H9 (cell line): ENCODE measurements around the gene ME3. TPM values are rescaled to one million over a fixed set of nuclear protein-coding genes. Genes with fewer than 3 reads are reported as not detected.

Experiments used
- DNase-seq: peaks from one replicate; pipeline ENCODE4 v3.0.0-alpha.2; 2017
- H2AFZ ChIP-seq: one replicate; pipeline ENCODE4 v1.6.1; 2013; ENCODE audit warnings: mild to moderate bottlenecking, low read length, control low read depth, moderate library complexity
- H2AK5ac ChIP-seq: 2 replicates; pipeline ENCODE4 v1.6.1; 2013; ENCODE audit warnings: low read length, control low read depth, mixed read lengths; ENCODE audit not compliant: insufficient read length
- H2BK120ac ChIP-seq: one replicate; pipeline ENCODE4 v1.6.1; 2013; ENCODE audit warnings: low read depth, mild to moderate bottlenecking, low read length, control low read depth, inconsistent platforms; ENCODE audit not compliant: poor library complexity, severe bottlenecking
- H2BK12ac ChIP-seq: 2 replicates; pipeline ENCODE4 v1.6.1; 2013; ENCODE audit warnings: low read length, control low read depth, mixed read lengths, low read depth; ENCODE audit not compliant: insufficient read length
- H2BK15ac ChIP-seq: 2 replicates; pipeline ENCODE4 v1.6.1; 2013; ENCODE audit warnings: low read depth, low read length, control low read depth
- H2BK20ac ChIP-seq: one replicate; pipeline ENCODE4 v1.6.1; 2013; ENCODE audit warnings: low read depth, mild to moderate bottlenecking, low read length, control low read depth, inconsistent platforms; ENCODE audit not compliant: poor library complexity, severe bottlenecking
- H2BK5ac ChIP-seq: 2 replicates; pipeline ENCODE4 v1.6.1; 2013; ENCODE audit warnings: low read length, control low read depth, mixed read lengths; ENCODE audit not compliant: insufficient read length
- H3K14ac ChIP-seq: 2 replicates; pipeline ENCODE4 v1.6.1; 2013; ENCODE audit warnings: low read length, control low read depth; ENCODE audit not compliant: insufficient read depth
- H3K18ac ChIP-seq: 2 replicates; pipeline ENCODE4 v1.6.1; 2013; ENCODE audit warnings: low read depth, mild to moderate bottlenecking, mixed read lengths, low read length, control low read depth; ENCODE audit not compliant: insufficient read length
- H3K23ac ChIP-seq: 2 replicates; pipeline ENCODE4 v1.6.1; 2013; ENCODE audit warnings: low read length, control low read depth, mixed read lengths, low read depth; ENCODE audit not compliant: insufficient read length
- H3K23me2 ChIP-seq: 2 replicates; pipeline ENCODE4 v1.6.1; 2013; ENCODE audit warnings: low read depth, mild to moderate bottlenecking, mixed read lengths, low read length, control low read depth; ENCODE audit not compliant: insufficient read length, poor library complexity, severe bottlenecking
- H3K27ac ChIP-seq: 2 replicates; pipeline ENCODE4 v1.5.1; 2013; ENCODE audit warnings: low read length, control low read depth, mixed read lengths, low read depth; ENCODE audit not compliant: insufficient read length
- H3K27me3 ChIP-seq: 2 replicates; pipeline ENCODE4 v1.6.1; 2013; ENCODE audit warnings: low read length, control low read depth, inconsistent platforms; ENCODE audit not compliant: insufficient read depth
- H3K4ac ChIP-seq: 2 replicates; pipeline ENCODE4 v1.6.1; 2013; ENCODE audit warnings: low read depth, mild to moderate bottlenecking, control low read depth, inconsistent platforms, low read length, moderate library complexity
- H3K4me1 ChIP-seq: 2 replicates; pipeline ENCODE4 v1.6.1; 2013; ENCODE audit warnings: low read length, control low read depth, inconsistent platforms; ENCODE audit not compliant: insufficient read depth
- H3K4me2 ChIP-seq: 2 replicates; pipeline ENCODE4 v1.6.1; 2013; ENCODE audit warnings: low read length, control low read depth, mixed read lengths; ENCODE audit not compliant: insufficient read length, insufficient read depth
- H3K56ac ChIP-seq: 2 replicates; pipeline ENCODE4 v1.6.1; 2013; ENCODE audit warnings: low read depth, mild to moderate bottlenecking, mixed read lengths, low read length, control low read depth; ENCODE audit not compliant: insufficient read length
- H3K79me1 ChIP-seq: 2 replicates; pipeline ENCODE4 v1.6.1; 2013; ENCODE audit warnings: low read depth, mild to moderate bottlenecking, moderate library complexity, low read length, control low read depth, inconsistent platforms; ENCODE audit not compliant: insufficient read depth, poor library complexity, severe bottlenecking
- H3K79me2 ChIP-seq: 2 replicates; pipeline ENCODE4 v1.6.1; 2013; ENCODE audit warnings: low read length, control low read depth, inconsistent platforms; ENCODE audit not compliant: insufficient read depth
- H3K9ac ChIP-seq: 2 replicates; pipeline ENCODE4 v1.6.1; 2013; ENCODE audit warnings: low read length, control low read depth, mixed read lengths; ENCODE audit not compliant: insufficient read length; ENCODE audit errors: extremely low read depth
- H3K9me3 ChIP-seq: one replicate; pipeline ENCODE4 v1.6.1; 2013; ENCODE audit warnings: low read depth, low read length, inconsistent platforms; ENCODE audit not compliant: control insufficient read depth
- H3T11ph ChIP-seq: one replicate; pipeline ENCODE4 v1.6.1; 2013; ENCODE audit warnings: mild to moderate bottlenecking, low read length, control low read depth, inconsistent platforms
- H4K20me1 ChIP-seq: one replicate; pipeline ENCODE4 v1.6.1; 2013; ENCODE audit not compliant: control insufficient read depth, insufficient read length, insufficient read depth
- H4K5ac ChIP-seq: 2 replicates; pipeline ENCODE4 v1.6.1; 2013; ENCODE audit warnings: low read depth, mild to moderate bottlenecking, mixed read lengths, low read length, control low read depth; ENCODE audit not compliant: insufficient read length
- H4K8ac ChIP-seq: replicated peaks from 2 replicates; pipeline ENCODE4 v1.6.1; 2013; ENCODE audit warnings: low read length, control low read depth, mixed read lengths, low read depth; ENCODE audit not compliant: insufficient read length
- H4K91ac ChIP-seq: 2 replicates; pipeline ENCODE4 v1.6.1; 2013; ENCODE audit warnings: low read depth, mild to moderate bottlenecking, moderate library complexity, mixed read lengths, low read length, control low read depth; ENCODE audit not compliant: insufficient read length
- H3K27ac Mint-ChIP-seq, 3 experiments: 2 replicates in 2 of 3; 3 replicates in 1 of 3; pipeline ENCODE4 v1.8.0; 2020 to 2021; ENCODE audit warnings: mixed read lengths in 3 of 3, mild to moderate bottlenecking in 1 of 3, moderate library complexity in 1 of 3
- H3K27me3 Mint-ChIP-seq: 2 replicates; pipeline ENCODE4 v1.8.0; 2021; ENCODE audit warnings: low read depth, mild to moderate bottlenecking, moderate library complexity, mixed read lengths
- H3K36me3 Mint-ChIP-seq, 3 experiments: 2 replicates in 2 of 3; 3 replicates in 1 of 3; pipeline ENCODE4 v1.8.0; 2020 to 2021; ENCODE audit warnings: low read depth in 3 of 3, mixed read lengths in 3 of 3; ENCODE audit not compliant: insufficient read depth in 1 of 3
- H3K4me1 Mint-ChIP-seq, 2 experiments: 2 replicates each; pipeline ENCODE4 v1.8.0; 2020; ENCODE audit warnings: mixed read lengths in 2 of 2
- H3K4me3 Mint-ChIP-seq, 2 experiments: 2 replicates in 1 of 2; 3 replicates in 1 of 2; pipeline ENCODE4 v1.8.0; 2020 to 2021; ENCODE audit warnings: mild to moderate bottlenecking in 2 of 2, mixed read lengths in 2 of 2, moderate library complexity in 1 of 2
- H3K9me3 Mint-ChIP-seq, 2 experiments: 2 replicates in 1 of 2; 3 replicates in 1 of 2; pipeline ENCODE4 v1.8.0; 2020; ENCODE audit warnings: mild to moderate bottlenecking in 2 of 2, mixed read lengths in 2 of 2, moderate library complexity in 1 of 2
- CTCF ChIP-seq: fragments of 200-600 bp; sonication (generic); conservative IDR thresholded peaks from 3 replicates; pipeline ENCODE4 v1.8.0; 2021; ENCODE audit warnings: antibody characterized with exemption, mild to moderate bottlenecking
- WGBS: extraction: QIAGEN DNeasy Blood & Tissue Kit; methylation state at CpG from one replicate; pipeline ENCODE4 v1.1.7; 2013; ENCODE audit warnings: missing lambda C conversion rate, low lambda C conversion rate, mixed read lengths; ENCODE audit not compliant: insufficient read length; ENCODE audit errors: extremely low coverage; 5-methylcytosine and 5-hydroxymethylcytosine counted together
- total RNA-seq: library from RNA; stranded (reverse); gene quantifications from 2 replicates; pipeline ENCODE4 v1.2.1, GENCODE V29; 2021

Gene ME3
- total RNA-seq, 1 experiment from 2014 or later = 2.8 TPM

- Mint-ChIP-seq H3K4me1 (peaks cover 5 to 8% of the 10 kb centered on the region in 2 experiments), H3K27ac (no peak overlapping the region), H3K9me3 (no peaks in the 10 kb centered on the region), H3K36me3 (no peaks in the 10 kb centered on the region), H3K4me3 (no peak overlapping the region), H3K27me3 (no peaks in the 10 kb centered on the region)
- H3T11ph ChIP-seq = no peak overlapping the region
- no peak overlapping the region for H3K4ac ChIP-seq
- no peak overlapping the region for H3K9ac ChIP-seq
- no peaks in the 10 kb centered on the region for H3K79me2 ChIP-seq
- peaks cover 2% of the 10 kb centered on the region; the same call in 1 of the 2 replicates for H3K4me1 ChIP-seq
- no peaks in the 10 kb centered on the region for H3K23me2 ChIP-seq
- no CpG with 5 or more reads among the region's 1 CpG for WGBS
- TF ChIP-seq CTCF = no peak
- no peak overlapping the region for H3K27ac ChIP-seq
- H2BK5ac ChIP-seq = no peak overlapping the region
- no peak for DNase-seq
- H4K8ac ChIP-seq = no peak overlapping the region
- no peak overlapping the region for H3K23ac ChIP-seq
- no peak overlapping the region for H3K18ac ChIP-seq
- no peak overlapping the region for H2AFZ ChIP-seq
- no peak overlapping the region for H2BK120ac ChIP-seq
- no peak overlapping the region for H3K56ac ChIP-seq
- no peak overlapping the region for H4K91ac ChIP-seq
- H4K5ac ChIP-seq = no peak overlapping the region
- no peak overlapping the region for H3K4me2 ChIP-seq
- no peak overlapping the region for H3K14ac ChIP-seq
- no peak overlapping the region for H2BK12ac ChIP-seq
- no peaks in the 10 kb centered on the region for H4K20me1 ChIP-seq
- no peaks in the 10 kb centered on the region for H3K79me1 ChIP-seq
- H2BK20ac ChIP-seq = no peak overlapping the region
- no peaks in the 10 kb centered on the region for H3K27me3 ChIP-seq
- peaks cover 17% of the 10 kb centered on the region for H3K9me3 ChIP-seq
- H2BK15ac ChIP-seq = no peak overlapping the region
- H2AK5ac ChIP-seq = no peak overlapping the region
Observed at GRCh38 chr11:86514453-86514852, 158.0 kb downstream of the ME3 start.
